IPS-18a (cell line): ENCODE results near the gene OLFML1.

Source experiments
- H3K27ac ChIP-seq: one replicate; pipeline ENCODE4 v1.5.1; 2013; ENCODE audit warnings: low read length
- H3K27me3 ChIP-seq: one replicate; pipeline ENCODE4 v1.6.1; 2013; ENCODE audit warnings: mild to moderate bottlenecking, low read length; ENCODE audit not compliant: control insufficient read depth, insufficient read depth
- H3K36me3 ChIP-seq: one replicate; pipeline ENCODE4 v1.6.1; 2013; ENCODE audit warnings: low read depth, low read length; ENCODE audit not compliant: control insufficient read depth
- H3K4me1 ChIP-seq: one replicate; pipeline ENCODE4 v1.6.1; 2013; ENCODE audit warnings: low read depth, low read length; ENCODE audit not compliant: control insufficient read depth
- H3K4me3 ChIP-seq: one replicate; pipeline ENCODE4 v1.5.1; 2013; ENCODE audit warnings: low read length
- H3K9ac ChIP-seq: one replicate; pipeline ENCODE4 v1.6.1; 2013; ENCODE audit warnings: mild to moderate bottlenecking, low read length, moderate library complexity
- H3K9me3 ChIP-seq: one replicate; pipeline ENCODE4 v1.6.1; 2013; ENCODE audit warnings: low read depth, low read length; ENCODE audit not compliant: control insufficient read depth

OLFML1 gene

DNA sequence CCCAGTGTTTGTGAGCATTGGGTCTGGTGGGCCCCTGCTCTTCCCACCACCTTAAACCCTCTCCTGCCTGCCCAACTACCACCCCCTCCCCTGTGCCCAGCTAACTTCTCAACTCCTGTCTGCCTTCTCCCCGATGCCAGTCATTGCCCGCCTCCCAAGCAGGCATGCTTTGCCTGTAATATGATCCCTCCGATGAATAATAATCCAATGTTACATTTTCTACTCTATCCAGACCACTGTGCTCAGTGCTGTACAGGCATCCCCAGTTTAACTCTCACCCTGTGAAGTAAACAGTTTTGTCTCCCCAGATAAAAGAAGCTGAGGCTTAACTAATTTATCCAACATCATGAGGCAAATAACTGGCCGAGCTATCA, 35.5 kb upstream of the OLFML1 start:
- Histone ChIP-seq H3K4me3 (no peak overlapping the region), H3K9ac (no peak overlapping the region), H3K27me3 (no peaks in the 10 kb centered on the region), H3K4me1 (no peaks in the 10 kb centered on the region), H3K9me3 (no peaks in the 10 kb centered on the region), H3K27ac (no peak overlapping the region), H3K36me3 (no peaks in the 10 kb centered on the region)

- no peak overlapping the region for H3K4me3 ChIP-seq
- H3K36me3 ChIP-seq, result no peaks in the 10 kb centered on the region
- no peak overlapping the region for H3K9ac ChIP-seq
- no peak overlapping the region for H3K27ac ChIP-seq
- no peaks in the 10 kb centered on the region for H3K4me1 ChIP-seq
- no peaks in the 10 kb centered on the region for H3K9me3 ChIP-seq
- H3K27me3 ChIP-seq, result no peaks in the 10 kb centered on the region
Measured at GRCh38 chr11:7450836-7451235, 34.5 kb upstream of the OLFML1 start.

DNA sequence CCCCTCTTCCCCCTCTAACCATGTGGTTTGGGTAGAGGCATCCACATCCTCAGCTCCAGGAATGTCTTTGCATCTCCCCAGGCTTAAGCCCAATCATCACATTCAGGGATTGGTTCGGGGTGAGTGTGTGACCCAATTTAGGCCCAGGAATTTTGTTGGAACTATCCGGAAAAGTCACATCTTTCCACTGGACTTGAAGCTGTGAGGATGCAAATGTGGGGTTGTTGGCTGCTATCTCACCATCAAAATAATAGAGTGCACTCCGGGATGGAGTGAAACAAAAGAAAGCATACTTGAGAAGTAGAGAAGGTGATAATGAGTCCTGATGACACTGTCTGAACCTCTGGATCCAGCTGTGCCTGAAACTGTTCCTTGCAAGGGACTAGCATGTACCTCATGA, 33.8 kb upstream of the OLFML1 start:
- Histone ChIP-seq H3K27ac (no peak overlapping the region), H3K9ac (no peak overlapping the region), H3K36me3 (no peaks in the 10 kb centered on the region), H3K4me3 (no peak overlapping the region), H3K9me3 (no peaks in the 10 kb centered on the region), H3K27me3 (no peaks in the 10 kb centered on the region), H3K4me1 (no peaks in the 10 kb centered on the region)

DNA sequence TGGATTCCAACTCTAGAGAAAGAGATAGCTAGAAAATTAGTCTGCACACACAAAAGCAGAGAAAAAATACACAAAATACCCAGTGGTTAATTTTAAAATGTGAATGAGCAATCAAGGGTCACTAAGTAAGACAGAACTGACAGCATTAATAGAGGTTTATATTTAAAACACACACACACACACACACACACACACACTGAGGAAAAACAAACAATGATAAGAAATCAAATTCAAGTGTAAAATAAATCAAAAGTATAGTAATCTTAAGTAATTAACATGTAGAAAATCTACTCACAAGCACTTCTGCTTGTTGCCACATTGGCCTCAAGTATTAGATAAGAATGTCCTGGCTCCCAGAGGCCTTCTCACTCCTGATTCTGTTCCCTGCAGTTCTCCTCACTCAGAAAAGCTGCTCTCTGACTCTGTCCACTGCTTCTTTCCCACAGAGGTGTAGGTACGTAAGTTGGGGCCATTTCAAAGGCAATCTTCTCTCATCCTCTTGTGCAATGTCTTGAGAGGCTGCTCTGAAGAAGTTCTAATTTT, 33.3 kb upstream of the OLFML1 start:
- no peak overlapping the region for H3K9ac ChIP-seq
- no peaks in the 10 kb centered on the region for H3K9me3 ChIP-seq
- no peaks in the 10 kb centered on the region for H3K36me3 ChIP-seq
- no peak overlapping the region for H3K4me3 ChIP-seq
- H3K27me3 ChIP-seq, result no peaks in the 10 kb centered on the region
- H3K27ac ChIP-seq, result no peak overlapping the region
- H3K4me1 ChIP-seq, result no peaks in the 10 kb centered on the region

GRCh38 chr11:7454854-7455253, 30.5 kb upstream of the OLFML1 start:
- Histone ChIP-seq H3K4me3 (no peak overlapping the region), H3K27ac (no peak overlapping the region), H3K4me1 (no peaks in the 10 kb centered on the region), H3K27me3 (no peaks in the 10 kb centered on the region), H3K36me3 (no peaks in the 10 kb centered on the region), H3K9ac (no peak overlapping the region), H3K9me3 (no peaks in the 10 kb centered on the region)

GRCh38 chr11:7457211-7457610, 28.1 kb upstream of the OLFML1 start:
- no peak overlapping the region for H3K9ac ChIP-seq
- H3K27me3 ChIP-seq, result no peaks in the 10 kb centered on the region
- H3K4me1 ChIP-seq, result no peaks in the 10 kb centered on the region
- H3K36me3 ChIP-seq, result no peaks in the 10 kb centered on the region
- no peak overlapping the region for H3K4me3 ChIP-seq
- H3K9me3 ChIP-seq, result no peaks in the 10 kb centered on the region
- H3K27ac ChIP-seq, result no peak overlapping the region

DNA sequence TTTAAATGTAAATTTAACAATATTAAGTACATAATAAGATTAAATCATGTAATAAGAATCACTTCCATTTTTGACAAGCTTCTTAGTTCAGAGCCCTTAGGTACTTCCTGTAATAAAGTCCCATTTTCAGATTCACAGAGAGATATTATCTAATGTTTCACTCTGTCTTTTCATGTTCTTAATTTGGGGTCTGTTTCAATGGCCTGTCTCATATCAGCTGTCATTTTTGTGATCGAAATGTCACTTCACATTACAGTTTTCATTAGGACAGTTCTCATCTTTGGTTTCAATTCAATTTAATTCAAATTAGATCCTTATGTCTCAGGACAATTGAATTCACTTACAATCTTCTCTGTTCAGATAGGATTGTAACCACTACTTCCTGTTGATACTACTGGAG, 22.6 kb upstream of the OLFML1 start:
- H3K36me3 ChIP-seq, result no peaks in the 10 kb centered on the region
- no peaks in the 10 kb centered on the region for H3K4me1 ChIP-seq
- H3K27ac ChIP-seq, result no peak overlapping the region
- H3K9ac ChIP-seq, result no peak overlapping the region
- no peaks in the 10 kb centered on the region for H3K27me3 ChIP-seq
- no peaks in the 10 kb centered on the region for H3K9me3 ChIP-seq
- H3K4me3 ChIP-seq, result no peak overlapping the region

- H3K36me3 ChIP-seq, result no peaks in the 10 kb centered on the region
- H3K27ac ChIP-seq, result no peak overlapping the region
- H3K9ac ChIP-seq, result no peak overlapping the region
- no peaks in the 10 kb centered on the region for H3K9me3 ChIP-seq
- no peaks in the 10 kb centered on the region for H3K4me1 ChIP-seq
- H3K27me3 ChIP-seq, result no peaks in the 10 kb centered on the region
- no peak overlapping the region for H3K4me3 ChIP-seq
Measured at GRCh38 chr11:7467652-7468051, 17.7 kb upstream of the OLFML1 start.

- Histone ChIP-seq H3K9me3 (no peaks in the 10 kb centered on the region), H3K36me3 (no peaks in the 10 kb centered on the region), H3K27me3 (no peaks in the 10 kb centered on the region), H3K9ac (no peak overlapping the region), H3K27ac (no peak overlapping the region), H3K4me3 (no peak overlapping the region), H3K4me1 (no peaks in the 10 kb centered on the region)
Measured at GRCh38 chr11:7469351-7469865, 15.9 kb upstream of the OLFML1 start.

DNA sequence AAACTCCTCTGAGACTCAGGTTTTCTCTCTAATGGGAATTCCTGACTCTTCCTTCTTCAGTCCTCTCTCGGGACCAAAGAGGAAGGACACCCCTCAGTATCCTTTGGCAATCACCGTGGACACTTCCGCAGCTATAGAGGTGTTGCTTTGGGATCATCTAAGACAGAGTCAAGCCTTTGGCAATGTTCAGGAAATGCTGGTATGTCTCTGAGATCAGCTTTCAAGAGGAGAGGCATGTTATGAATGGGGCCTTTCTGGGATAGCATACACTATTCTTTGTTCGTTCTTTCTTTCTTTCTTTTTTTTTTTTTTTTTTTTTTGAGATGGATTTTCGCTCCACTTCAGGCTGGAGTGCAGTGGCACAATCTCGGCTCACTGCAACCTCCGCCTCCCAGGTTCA, 14.2 kb upstream of the OLFML1 start:
- H3K9me3 ChIP-seq, result no peaks in the 10 kb centered on the region
- no peak overlapping the region for H3K27ac ChIP-seq
- H3K4me3 ChIP-seq, result no peak overlapping the region
- no peaks in the 10 kb centered on the region for H3K36me3 ChIP-seq
- no peaks in the 10 kb centered on the region for H3K27me3 ChIP-seq
- H3K9ac ChIP-seq, result no peak overlapping the region
- H3K4me1 ChIP-seq, result no peaks in the 10 kb centered on the region

GRCh38 chr11:7473717-7474116, 11.6 kb upstream of the OLFML1 start:
- Histone ChIP-seq H3K36me3 (no peaks in the 10 kb centered on the region), H3K9me3 (no peaks in the 10 kb centered on the region), H3K4me1 (no peaks in the 10 kb centered on the region), H3K4me3 (no peak overlapping the region), H3K9ac (no peak overlapping the region), H3K27ac (no peak overlapping the region), H3K27me3 (no peaks in the 10 kb centered on the region)

GRCh38 chr11:7480113-7480512, 5.2 kb upstream of the OLFML1 start:
- Histone ChIP-seq H3K27ac (no peak overlapping the region), H3K36me3 (no peaks in the 10 kb centered on the region), H3K27me3 (no peaks in the 10 kb centered on the region), H3K9ac (no peak overlapping the region), H3K4me3 (no peak overlapping the region), H3K9me3 (no peaks in the 10 kb centered on the region), H3K4me1 (peaks cover 5% of the 10 kb centered on the region)
